GM12892 (cell line): ENCODE results near the gene ACSL5.

ENCODE experiments used
- DNase-seq: peaks from one replicate; pipeline ENCODE4 v3.0.0; 2011; ENCODE audit not compliant: insufficient read length
- FAIRE-seq: peaks from 2 replicates; lab custom pipeline; 2011; peaks lifted over from hg19 to GRCh38; lab: Jason Lieb, UNC
- POLR2A ChIP-seq: IDR thresholded peaks from 2 replicates; pipeline ENCODE4 v1.6.1; 2011; ENCODE audit warnings: low read depth, low read length, control low read depth
- POLR2AphosphoS5 ChIP-seq: IDR thresholded peaks from 2 replicates; pipeline ENCODE4 v1.6.1; 2011; ENCODE audit warnings: low read depth, low read length, control low read depth
- TAF1 ChIP-seq: IDR thresholded peaks from 2 replicates; pipeline ENCODE4 v1.6.1; 2011; ENCODE audit warnings: low read depth, mild to moderate bottlenecking, control low read depth, low read length, borderline replicate concordance

Gene ACSL5

DNA sequence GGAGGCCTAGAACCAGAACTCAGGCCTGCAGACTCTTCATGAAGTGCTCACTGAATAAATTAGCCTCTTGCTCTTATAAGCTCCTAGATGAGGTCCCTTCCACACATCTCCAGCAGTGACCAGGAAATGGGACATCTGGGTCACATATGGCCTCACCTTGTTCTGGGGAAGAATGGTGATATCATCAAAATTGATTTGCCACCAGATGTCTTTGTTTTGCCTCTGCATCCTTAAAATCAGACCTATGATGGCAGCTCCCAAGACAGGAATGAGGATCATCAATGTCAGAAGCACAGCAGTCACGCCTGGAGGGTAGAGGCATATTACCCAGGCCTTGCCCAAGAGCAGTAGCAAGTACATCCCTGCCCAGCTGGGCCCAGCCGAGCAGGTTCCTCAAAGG lies 33.3 kb upstream of the ACSL5 start:
- TF ChIP-seq TAF1 (no peak), POLR2AphosphoS5 (no peak), POLR2A (no peak)
- FAIRE-seq (no peak), DNase-seq (no peak)

DNA sequence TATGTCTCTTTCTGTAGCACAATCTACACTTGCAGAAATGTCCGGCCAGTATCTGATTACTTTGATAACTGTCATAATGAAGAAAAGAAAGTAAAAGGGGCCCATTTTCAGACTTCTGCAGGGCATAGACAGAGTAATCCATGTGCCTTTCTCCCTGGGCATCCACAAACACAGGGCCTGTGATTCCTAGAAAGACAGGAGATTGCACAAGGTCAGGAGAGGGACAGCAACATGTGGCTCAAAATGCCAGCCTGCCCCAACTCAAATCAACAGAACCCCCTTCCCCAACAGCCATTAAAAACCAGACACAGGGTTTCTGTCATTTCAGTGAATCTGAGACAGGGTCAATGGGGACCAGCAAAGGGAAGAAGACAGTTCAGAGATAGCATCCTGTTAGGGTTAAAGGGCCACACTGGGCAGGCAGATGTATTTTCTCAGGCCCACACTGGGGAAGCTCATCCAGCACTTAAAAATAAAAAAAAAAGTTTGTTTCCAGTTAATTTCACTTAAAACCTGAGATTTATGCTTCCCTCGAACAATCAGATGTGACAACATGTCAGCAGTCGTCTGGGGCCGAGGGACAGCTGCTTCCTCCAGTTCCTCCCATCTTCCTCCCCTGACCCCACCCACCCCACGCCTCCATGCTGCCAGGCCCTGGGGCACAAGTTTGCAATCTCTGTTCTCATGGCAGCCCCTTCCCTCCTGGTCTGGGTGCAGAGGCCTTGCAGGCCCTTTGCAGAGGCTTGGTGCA lies 30.7 kb upstream of the ACSL5 start:
- no peak for DNase-seq
- FAIRE-seq: no peak
- TF ChIP-seq TAF1 (no peak), POLR2AphosphoS5 (no peak), POLR2A (no peak)

DNA sequence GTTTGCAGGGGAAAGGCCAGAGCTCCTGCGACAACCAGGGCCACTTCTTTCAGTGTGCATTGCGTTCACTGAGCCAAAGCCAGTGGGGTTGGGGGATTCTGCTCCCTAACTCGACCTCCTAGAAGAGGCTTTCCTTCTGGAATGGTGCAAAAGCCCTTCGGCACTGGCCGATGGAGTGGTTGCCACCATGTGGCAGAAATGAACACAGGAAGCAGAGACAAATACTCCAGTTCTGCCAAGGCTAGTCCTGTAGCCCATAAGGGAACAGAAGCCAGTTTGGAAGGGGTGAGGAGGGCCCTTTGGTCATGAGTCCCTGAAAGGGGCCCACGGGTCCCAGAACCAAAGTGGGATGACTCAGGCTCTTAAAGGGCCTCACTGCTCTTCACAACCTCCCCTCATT lies 29.7 kb upstream of the ACSL5 start:
- FAIRE-seq: no peak
- TF ChIP-seq TAF1 (no peak), POLR2AphosphoS5 (no peak), POLR2A (no peak)

DNA sequence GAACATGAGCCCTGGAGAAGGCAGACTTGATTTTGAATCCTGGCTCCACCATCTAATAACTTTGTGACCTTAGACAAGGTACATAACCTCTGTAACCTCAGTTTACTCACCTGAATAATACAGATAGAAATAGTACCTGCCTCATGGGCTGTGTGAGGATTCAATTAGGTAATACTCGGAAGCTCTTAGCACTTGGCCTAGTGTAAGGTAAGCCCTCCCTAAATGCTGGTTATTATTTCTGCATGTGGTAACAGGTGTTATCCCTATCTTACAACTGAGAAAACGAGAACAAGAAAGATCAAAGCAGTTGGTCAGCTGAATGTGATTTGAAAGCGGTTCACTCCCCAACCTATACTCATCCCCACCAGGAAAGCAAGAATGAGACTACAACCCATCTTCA lies 28.7 kb upstream of the ACSL5 start:
- FAIRE-seq: no peak
- DNase-seq: no peak
- TF ChIP-seq POLR2A: no peak
- TF ChIP-seq TAF1: no peak
- TF ChIP-seq POLR2AphosphoS5: no peak

More for the DNA sequence above, 29.7 kb upstream of the ACSL5 start:
- DNase-seq: no peak

DNA sequence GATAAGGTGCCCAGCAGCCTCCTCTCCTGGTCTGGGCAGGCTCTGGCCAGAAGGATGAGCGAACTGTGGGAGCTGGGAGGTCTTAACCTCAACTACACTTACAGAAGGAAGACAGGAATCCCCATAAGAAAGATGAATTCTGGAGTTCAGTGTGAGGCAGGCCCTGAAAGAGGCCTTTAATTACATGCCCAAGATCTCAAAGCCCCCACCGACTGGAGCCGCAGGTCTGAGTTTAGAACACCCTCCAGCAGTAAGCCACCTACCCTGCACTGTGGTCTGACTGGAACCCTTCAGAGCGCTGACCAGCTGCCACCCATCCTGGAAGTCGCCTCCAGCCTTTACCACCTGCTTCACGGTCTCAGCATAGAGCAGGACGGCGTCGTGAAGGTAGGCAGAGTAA lies 28.2 kb upstream of the ACSL5 start:
- DNase-seq (no peak), FAIRE-seq (no peak)
- TF ChIP-seq POLR2A: no peak
- TF ChIP-seq TAF1: no peak
- TF ChIP-seq POLR2AphosphoS5: no peak

DNA sequence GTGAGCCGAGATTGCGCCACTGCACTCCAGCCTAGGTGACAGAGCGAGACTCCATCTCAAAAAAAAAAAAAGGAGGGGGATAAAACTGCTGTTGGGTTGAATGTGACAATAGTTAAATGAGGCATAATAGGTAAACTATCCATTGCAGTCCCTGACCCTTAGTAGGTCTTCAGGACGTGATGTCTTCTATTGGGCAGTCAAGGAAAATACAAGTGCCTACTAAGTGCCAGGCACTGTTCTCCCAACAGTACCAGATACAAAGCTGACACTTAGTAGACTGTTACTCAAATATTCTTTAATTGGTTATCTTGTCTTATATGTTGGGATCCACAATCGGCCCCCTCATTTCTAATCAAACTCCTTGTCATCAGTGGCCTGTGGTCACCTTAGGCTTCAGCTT lies 27.1 kb upstream of the ACSL5 start:
- DNase-seq (no peak), FAIRE-seq (no peak)
- TF ChIP-seq POLR2AphosphoS5 (no peak), TAF1 (no peak), POLR2A (no peak)

DNA sequence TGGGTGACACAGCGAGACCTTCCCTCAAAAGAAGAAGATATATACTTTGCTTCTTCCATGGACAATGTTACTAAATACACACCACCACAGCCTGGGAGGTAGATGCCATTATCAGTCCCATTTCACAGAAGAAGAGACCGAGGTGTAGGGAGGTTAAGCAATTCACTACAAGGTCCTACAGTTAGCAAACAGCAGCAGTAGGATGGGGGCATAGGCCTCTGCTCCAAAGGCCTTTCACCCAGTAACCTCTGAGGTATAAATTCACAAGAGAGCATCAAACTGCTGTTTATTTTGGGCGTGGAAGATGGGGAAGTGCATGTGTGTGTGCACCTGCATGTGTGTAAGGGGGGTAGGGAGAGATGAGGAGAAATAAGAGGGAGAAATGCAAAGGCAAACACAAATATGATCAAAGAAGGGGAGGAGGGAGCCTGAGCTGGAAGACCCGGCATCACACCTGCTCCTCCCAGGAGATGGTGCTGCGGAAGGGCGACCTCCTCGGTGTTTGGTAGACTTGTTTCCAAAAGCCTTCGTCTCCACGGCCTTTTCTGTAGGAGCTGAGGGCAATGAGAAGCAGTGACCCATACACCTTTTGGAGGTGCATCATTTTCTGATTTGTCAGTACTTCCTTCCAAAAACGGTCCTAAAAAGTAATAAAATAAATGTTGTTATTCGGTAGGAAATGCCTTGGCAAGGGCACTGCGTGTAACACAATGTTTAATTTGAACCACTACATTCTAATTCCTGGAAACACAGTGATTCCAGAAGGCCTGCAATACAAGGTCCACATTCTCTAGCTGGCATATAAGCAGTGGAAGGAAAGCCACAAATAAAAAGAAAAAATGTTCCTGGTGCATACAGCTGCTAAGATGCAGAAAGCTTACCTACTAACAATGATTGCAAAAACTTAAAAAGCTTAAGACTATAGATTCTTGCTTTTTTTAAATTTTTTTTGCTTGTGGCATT lies 25.9 kb upstream of the ACSL5 start:
- FAIRE-seq (no peak), DNase-seq (no peak)
- TF ChIP-seq POLR2A: no peak
- TF ChIP-seq TAF1: no peak
- TF ChIP-seq POLR2AphosphoS5: no peak

DNA sequence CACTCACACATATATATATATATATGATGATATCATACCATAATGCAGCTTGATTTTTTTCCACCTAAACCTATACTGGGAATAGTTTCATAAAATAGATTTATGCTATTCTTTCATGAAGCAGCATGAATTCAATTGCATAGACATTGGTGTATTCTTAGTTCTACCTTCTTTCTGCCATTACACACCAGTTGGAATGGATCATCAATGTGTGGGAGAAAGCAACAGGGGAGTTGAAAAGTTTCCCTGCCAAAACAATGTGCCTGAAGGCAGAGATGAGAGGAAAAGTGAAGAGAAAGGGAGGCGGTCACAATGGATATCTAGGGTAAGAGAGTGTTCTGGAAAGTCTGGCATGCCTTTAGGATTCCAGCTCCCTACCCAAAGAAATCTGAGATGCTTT lies 25.2 kb upstream of the ACSL5 start:
- no peak for FAIRE-seq
- DNase-seq: no peak
- no peak for TF ChIP-seq POLR2A
- no peak for TF ChIP-seq POLR2AphosphoS5
- no peak for TF ChIP-seq TAF1

DNA sequence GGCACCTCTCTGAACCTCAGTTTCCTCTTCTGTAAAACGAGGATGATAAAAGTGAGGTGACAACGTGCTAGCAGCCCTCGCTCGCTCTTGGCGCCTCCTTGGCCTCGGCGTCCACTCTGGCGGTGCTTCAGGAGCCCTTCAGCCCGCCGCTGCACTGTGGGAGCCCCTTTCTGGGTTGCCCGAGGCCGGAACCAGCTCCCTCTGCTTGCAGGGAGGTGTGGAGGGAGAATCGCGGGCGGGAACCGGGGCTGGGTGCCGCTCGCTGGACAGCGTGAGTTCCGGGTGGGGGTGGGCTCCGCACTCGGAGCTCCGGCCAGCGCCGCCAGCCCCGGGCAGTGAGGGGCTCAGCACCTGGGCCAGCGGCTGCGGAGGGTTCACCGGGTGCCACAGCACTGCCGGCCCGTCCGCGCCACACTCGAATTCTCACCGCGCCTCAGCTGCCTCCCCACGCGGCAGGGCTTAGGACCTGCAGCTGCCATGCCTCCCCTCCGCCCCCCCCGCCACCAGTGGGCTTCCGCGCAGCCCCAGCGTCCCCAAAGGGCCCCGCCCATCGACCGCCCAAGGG lies 24.3 kb upstream of the ACSL5 start:
- DNase-seq (no peak), FAIRE-seq (no peak)
- TF ChIP-seq POLR2AphosphoS5: no peak

DNA sequence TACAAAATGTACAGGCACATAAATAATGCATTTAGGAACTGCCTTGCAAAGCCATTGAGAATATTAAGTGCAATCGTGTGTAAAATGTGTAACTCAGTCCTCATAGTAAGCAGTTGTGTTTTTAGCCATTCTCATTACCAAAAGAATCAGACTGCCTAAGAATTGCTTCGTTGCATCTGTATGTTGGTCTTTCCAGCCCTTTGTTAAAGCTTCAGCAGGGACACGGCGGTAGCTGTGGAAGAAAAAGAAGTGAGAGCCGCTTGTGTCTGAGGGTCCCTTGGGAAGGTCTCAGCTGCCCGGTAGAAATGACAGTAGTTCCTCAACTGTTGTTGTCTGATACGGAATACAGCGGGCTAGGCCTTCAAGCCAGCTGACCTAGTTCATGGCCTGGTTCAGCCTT lies 22.8 kb upstream of the ACSL5 start:
- TF ChIP-seq POLR2A: no peak
- TF ChIP-seq POLR2AphosphoS5: no peak
- TF ChIP-seq TAF1: no peak
- FAIRE-seq: no peak
- DNase-seq: no peak

DNA sequence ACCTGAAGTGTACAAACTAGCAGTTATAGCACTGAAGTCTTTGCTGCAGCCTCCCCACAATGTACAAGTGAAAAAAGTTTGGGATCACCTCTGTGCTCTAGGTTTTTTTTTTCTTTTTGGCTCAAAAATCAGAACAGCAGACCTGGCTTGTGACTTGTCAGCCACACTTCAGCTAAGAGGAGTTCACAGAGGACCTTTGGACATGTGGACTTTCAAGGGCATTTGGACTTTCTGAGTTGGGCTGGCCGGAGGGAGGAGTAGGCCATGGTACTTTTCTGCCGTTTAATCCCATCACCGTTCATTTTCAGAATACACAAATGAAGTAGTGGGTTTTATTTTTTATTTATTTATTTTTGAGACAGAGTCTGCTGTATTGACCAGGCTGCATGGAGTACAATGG lies 21.9 kb upstream of the ACSL5 start:
- TF ChIP-seq POLR2A (no peak), POLR2AphosphoS5 (no peak), TAF1 (no peak)
- no peak for FAIRE-seq
- no peak for DNase-seq

DNA sequence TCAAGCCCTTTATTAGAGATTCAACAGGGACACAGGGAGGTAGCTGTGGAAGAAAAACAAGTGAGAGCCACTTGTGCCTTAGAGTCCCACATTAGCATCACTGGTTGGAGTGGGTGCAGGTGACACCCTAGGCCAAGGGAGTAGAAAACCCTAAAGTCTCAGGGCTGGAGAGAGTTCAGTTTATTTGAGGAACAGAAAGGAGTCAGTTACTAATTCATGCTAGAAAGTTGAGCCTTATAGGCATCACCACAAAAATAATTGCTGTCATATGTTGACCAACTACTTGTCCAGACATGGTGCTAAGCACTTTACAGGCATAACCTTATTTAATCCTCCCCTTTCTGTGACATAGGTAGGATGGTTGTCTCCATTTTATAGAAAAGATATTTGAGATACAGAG lies 20.9 kb upstream of the ACSL5 start:
- no peak for DNase-seq
- no peak for FAIRE-seq
- TF ChIP-seq POLR2A (no peak), POLR2AphosphoS5 (no peak), TAF1 (no peak)

DNA sequence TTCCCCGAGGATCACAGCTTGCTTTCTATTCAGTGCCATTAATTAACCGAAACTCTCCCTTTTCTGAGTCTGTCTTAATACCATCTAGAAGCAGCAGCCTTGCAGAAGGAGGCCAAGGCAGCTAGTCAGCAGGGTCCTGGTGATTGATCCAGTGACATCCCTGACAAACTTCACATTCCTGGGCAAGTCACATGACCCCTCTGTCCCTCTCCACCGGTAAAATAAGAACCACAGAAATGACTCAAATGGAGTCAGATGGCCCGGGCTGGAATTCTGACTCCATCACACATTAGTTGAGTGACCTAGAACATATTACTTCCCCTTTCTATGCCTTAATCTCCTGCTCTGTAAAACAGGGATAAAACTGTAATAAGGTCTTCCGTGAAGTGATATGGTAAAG lies 17.2 kb upstream of the ACSL5 start:
- no peak for DNase-seq
- no peak for TF ChIP-seq TAF1
- FAIRE-seq: no peak
